GM19395 (cell line): ENCODE measurements around the gene PSG6.
"Not testable (repeated sequence)": the region's sequence is repeated elsewhere in the genome, so short reads cannot be mapped to it uniquely, and the experiment has no call there.

ENCODE experiments used
- ATAC-seq: cut with Tn5 transposase; IDR thresholded peaks from one replicate; pipeline ENCODE4 v1.9.1; 2021; ENCODE audit warnings: mild to moderate bottlenecking, moderate library complexity; ENCODE audit not compliant: unreplicated experiment

PSG6 gene

DNA sequence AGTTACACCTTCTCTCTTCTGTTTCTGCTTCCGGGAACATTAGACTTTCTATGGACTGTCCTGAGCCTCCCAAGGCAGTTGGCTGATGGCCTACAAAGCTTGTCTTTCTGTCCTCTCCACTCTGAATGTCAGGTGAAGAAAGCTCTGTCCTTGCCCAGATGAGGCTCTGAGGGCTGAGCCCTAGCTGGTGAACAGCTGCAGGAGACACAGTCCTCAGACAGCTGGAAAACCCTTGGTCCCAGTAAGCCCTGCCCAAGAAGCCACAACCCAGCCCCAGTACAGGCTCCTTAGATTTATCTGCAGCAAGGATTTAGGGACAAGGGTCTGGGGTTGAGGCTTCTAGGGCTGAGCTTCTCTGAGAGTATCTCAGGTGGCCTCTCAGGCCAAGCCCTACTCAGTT is 64.5 kb downstream of the PSG6 start:
- ATAC-seq: not testable (repeated sequence)

DNA sequence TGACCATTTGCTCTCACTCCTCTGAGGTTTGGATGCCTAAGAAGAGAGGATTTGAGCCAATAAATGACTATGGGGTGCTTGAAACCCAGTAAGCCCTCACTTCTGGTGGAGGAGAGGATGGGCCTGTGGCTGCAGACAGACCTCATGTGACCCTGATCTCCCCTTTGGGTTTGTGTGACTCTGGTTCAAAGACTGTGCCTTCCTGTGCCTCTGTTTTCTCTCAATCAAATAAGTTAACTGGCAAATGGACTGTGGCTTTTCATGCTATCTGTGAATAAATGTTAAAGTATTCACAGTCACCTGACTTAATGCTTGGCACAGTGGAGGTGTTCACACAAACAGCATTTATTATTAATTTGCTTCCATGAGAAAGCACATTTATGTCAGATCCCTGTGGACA is 64.9 kb downstream of the PSG6 start:
- ATAC-seq: not testable (repeated sequence)
